Panc1 (cell line): Measurements from ENCODE around the gene PSAP.

Experiments used
- POLR2AphosphoS5 ChIP-seq: IDR thresholded peaks from 2 replicates; pipeline ENCODE4 v1.6.1; 2012; ENCODE audit warnings: mild to moderate bottlenecking, low read depth, low read length, moderate library complexity
- SIN3A ChIP-seq: IDR thresholded peaks from 2 replicates; pipeline ENCODE4 v1.6.1; 2012; ENCODE audit warnings: low read depth, mild to moderate bottlenecking, low read length, moderate library complexity, borderline replicate concordance; ENCODE audit not compliant: insufficient read depth
- TCF7L2 ChIP-seq: IDR thresholded peaks from 2 replicates; pipeline ENCODE4 v1.6.1; 2011; ENCODE audit warnings: mild to moderate bottlenecking, low read depth, low read length, inconsistent platforms
- TF ChIP-seq, protein P1 (sequence below): fragments of 450-650 bp; IDR thresholded peaks from 2 replicates; pipeline ENCODE4 v1.5.1; 2017; ENCODE audit warnings: mild to moderate bottlenecking
- TF ChIP-seq, protein P2 (sequence below), 2 experiments: IDR thresholded peaks; 2 replicates each; pipeline ENCODE4 v1.6.1; 2011 to 2012; ENCODE audit warnings: low read depth in 2 of 2, control low read depth in 1 of 2, low read length in 1 of 2, mild to moderate bottlenecking in 1 of 2, moderate library complexity in 1 of 2; ENCODE audit not compliant: insufficient read depth in 1 of 2

DNA sequence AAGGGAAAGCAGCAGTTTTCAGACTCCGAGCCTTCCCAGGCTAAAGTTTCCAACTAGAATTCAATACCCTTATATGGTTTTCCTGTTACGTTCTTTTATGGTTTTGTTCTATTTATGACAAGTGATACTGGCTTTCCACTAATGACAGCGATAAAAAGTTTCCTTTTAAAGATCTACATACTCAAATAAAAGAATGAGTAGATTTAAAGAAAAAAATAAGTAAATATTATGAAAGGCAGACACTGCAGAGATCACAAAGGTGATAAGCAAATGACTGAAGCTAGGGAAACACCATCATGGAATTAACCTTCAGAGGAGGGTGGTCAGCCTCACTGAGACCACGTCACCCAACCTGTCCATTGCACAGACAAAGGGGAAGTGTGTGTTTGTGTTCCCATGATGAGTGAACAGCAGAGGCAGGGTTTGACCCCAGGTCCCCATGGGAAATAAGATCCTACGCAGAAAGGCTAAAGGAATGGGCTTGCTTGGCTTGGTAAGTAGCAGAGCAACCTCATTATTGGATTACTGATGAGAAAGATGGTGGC is 81.7 kb downstream of the PSAP start:
- TF ChIP-seq, protein P1, sequence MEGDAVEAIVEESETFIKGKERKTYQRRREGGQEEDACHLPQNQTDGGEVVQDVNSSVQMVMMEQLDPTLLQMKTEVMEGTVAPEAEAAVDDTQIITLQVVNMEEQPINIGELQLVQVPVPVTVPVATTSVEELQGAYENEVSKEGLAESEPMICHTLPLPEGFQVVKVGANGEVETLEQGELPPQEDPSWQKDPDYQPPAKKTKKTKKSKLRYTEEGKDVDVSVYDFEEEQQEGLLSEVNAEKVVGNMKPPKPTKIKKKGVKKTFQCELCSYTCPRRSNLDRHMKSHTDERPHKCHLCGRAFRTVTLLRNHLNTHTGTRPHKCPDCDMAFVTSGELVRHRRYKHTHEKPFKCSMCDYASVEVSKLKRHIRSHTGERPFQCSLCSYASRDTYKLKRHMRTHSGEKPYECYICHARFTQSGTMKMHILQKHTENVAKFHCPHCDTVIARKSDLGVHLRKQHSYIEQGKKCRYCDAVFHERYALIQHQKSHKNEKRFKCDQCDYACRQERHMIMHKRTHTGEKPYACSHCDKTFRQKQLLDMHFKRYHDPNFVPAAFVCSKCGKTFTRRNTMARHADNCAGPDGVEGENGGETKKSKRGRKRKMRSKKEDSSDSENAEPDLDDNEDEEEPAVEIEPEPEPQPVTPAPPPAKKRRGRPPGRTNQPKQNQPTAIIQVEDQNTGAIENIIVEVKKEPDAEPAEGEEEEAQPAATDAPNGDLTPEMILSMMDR: no peak
- TF ChIP-seq TCF7L2 (no peak), POLR2AphosphoS5 (no peak), SIN3A (no peak)
- TF ChIP-seq, protein P2, sequence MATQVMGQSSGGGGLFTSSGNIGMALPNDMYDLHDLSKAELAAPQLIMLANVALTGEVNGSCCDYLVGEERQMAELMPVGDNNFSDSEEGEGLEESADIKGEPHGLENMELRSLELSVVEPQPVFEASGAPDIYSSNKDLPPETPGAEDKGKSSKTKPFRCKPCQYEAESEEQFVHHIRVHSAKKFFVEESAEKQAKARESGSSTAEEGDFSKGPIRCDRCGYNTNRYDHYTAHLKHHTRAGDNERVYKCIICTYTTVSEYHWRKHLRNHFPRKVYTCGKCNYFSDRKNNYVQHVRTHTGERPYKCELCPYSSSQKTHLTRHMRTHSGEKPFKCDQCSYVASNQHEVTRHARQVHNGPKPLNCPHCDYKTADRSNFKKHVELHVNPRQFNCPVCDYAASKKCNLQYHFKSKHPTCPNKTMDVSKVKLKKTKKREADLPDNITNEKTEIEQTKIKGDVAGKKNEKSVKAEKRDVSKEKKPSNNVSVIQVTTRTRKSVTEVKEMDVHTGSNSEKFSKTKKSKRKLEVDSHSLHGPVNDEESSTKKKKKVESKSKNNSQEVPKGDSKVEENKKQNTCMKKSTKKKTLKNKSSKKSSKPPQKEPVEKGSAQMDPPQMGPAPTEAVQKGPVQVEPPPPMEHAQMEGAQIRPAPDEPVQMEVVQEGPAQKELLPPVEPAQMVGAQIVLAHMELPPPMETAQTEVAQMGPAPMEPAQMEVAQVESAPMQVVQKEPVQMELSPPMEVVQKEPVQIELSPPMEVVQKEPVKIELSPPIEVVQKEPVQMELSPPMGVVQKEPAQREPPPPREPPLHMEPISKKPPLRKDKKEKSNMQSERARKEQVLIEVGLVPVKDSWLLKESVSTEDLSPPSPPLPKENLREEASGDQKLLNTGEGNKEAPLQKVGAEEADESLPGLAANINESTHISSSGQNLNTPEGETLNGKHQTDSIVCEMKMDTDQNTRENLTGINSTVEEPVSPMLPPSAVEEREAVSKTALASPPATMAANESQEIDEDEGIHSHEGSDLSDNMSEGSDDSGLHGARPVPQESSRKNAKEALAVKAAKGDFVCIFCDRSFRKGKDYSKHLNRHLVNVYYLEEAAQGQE (IDR thresholded peaks at IDR 0.05; ENCODE audit: insufficient read depth in 1 of 2, low read depth in 2 of 2, low read length in 1 of 2): no peak
